Prostate gland (tissue), 2 donors: ENCODE results near the gene LIMCH1. TPM values are rescaled to one million over a fixed set of nuclear protein-coding genes. Genes with fewer than 3 reads are reported as not detected.

Experiments
- DNase-seq: peaks from one replicate; pipeline ENCODE4 v3.0.0-alpha.2; 2019; ENCODE audit warnings: low spot score
- H3K27ac ChIP-seq, 2 donors: fragments of 200-600 bp; sonication (generic); 2 replicates each; pipeline ENCODE4 v1.5.1; 2017 to 2019
- H3K27me3 ChIP-seq: fragments of 200-600 bp; sonication (generic); replicated peaks from 2 replicates; pipeline ENCODE4 v1.5.1; 2019; ENCODE audit not compliant: insufficient read depth
- H3K36me3 ChIP-seq, 2 donors: fragments of 200-600 bp; sonication (generic); 1 replicate in 1 of 2; 2 replicates in 1 of 2; pipeline versions ENCODE4 v1.5.1 to v1.8.1; 2017 to 2019
- H3K4me1 ChIP-seq: fragments of 200-600 bp; sonication (generic); replicated peaks from 2 replicates; pipeline ENCODE4 v1.5.1; 2019
- H3K4me3 ChIP-seq, 2 donors: fragments of 200-600 bp; sonication (generic); 2 replicates each; pipeline ENCODE4 v1.5.1; 2017 to 2019
- H3K9me3 ChIP-seq: fragments of 200-600 bp; sonication (generic); 2 replicates; pipeline ENCODE4 v1.5.1; 2017
- CTCF ChIP-seq, 4 experiments: fragments of 200-600 bp in 2 of 4; fragments of 450-650 bp in 2 of 4; sonication (generic) in 2 of 4; IDR thresholded peaks; 1 replicate in 3 of 4; 2 replicates in 1 of 4; pipeline ENCODE4 v1.5.1; 2016 to 2019; ENCODE audit warnings: antibody characterized with exemption in 4 of 4, mild to moderate bottlenecking in 2 of 4, moderate library complexity in 2 of 4
- POLR2A ChIP-seq: fragments of 450-650 bp; IDR thresholded peaks from one replicate; pipeline ENCODE4 v1.6.1; 2016; ENCODE audit warnings: antibody characterized with exemption, mild to moderate bottlenecking
- POLR2AphosphoS5 ChIP-seq: sonication (generic); formaldehyde crosslinking; IDR thresholded peaks from one replicate; pipeline ENCODE4 v1.6.1; 2017; ENCODE audit warnings: antibody characterized with exemption
- WGBS: methylation state at CpG from one replicate; pipeline ENCODE4 v1.1.5; 2018; 5-methylcytosine and 5-hydroxymethylcytosine counted together
- intact Hi-C: fragments of 100-400 bp; cut with DNase I; formaldehyde crosslinking; loops from one replicate; pipeline ENCODE4 v1.14.2; 2022
- total RNA-seq, 2 donors: library from RNA; depleted of rRNA; stranded (reverse); fragments of >200 nt; gene quantifications; one replicate each; pipeline ENCODE4 v1.1.0, GENCODE V29; 2016

LIMCH1 gene
- total RNA-seq, 2 donors from 2014 or later: 62.8 to 102 TPM

- Histone ChIP-seq H3K4me1 (no peaks in the 10 kb centered on the region), H3K27me3 (no peaks in the 10 kb centered on the region), H3K27ac (no peak overlapping the region), H3K9me3 (no peaks in the 10 kb centered on the region), H3K36me3 (no peaks in the 10 kb centered on the region), H3K4me3 (no peak overlapping the region)
- WGBS: 86% methylated on average over 1 of the region's 1 CpG
- intact Hi-C loops: no loop called here
- DNase-seq: no peak
- TF ChIP-seq CTCF (IDR thresholded peaks at IDR 0.05) (no peak), POLR2A (no peak), POLR2AphosphoS5 (no peak)
These were observed 25.8 kb upstream of the LIMCH1 start for GRCh38 chr4:41512136-41512535.

- intact Hi-C loops: no loop called here
- H3K27ac ChIP-seq: no peak overlapping the region
- no peaks in the 10 kb centered on the region for H3K4me1 ChIP-seq
- no peak for TF ChIP-seq POLR2AphosphoS5
- no peak for TF ChIP-seq CTCF (IDR thresholded peaks at IDR 0.05)
- TF ChIP-seq POLR2A: no peak
- H3K9me3 ChIP-seq: no peaks in the 10 kb centered on the region
- no peaks in the 10 kb centered on the region for H3K36me3 ChIP-seq
- no peaks in the 10 kb centered on the region for H3K27me3 ChIP-seq
- H3K4me3 ChIP-seq: no peak overlapping the region
- DNase-seq: no peak
These were observed 25.4 kb upstream of the LIMCH1 start for GRCh38 chr4:41512596-41512995.

- TF ChIP-seq CTCF (IDR thresholded peaks at IDR 0.05) (no peak), POLR2AphosphoS5 (no peak), POLR2A (no peak)
These were observed 23.8 kb upstream of the LIMCH1 start for GRCh38 chr4:41514169-41514568.

GRCh38 chr4:41514766-41515481 lies 23.0 kb upstream of the LIMCH1 start:
- TF ChIP-seq POLR2A (no peak), POLR2AphosphoS5 (no peak), CTCF (IDR thresholded peaks at IDR 0.05) (no peak)
- 93% methylated on average over 14 of the region's 14 CpGs for WGBS
- H3K27ac ChIP-seq: no peak overlapping the region

More at GRCh38 chr4:41514169-41514568, 23.8 kb upstream of the LIMCH1 start:
- intact Hi-C loops: no loop called here
- Histone ChIP-seq H3K27me3 (no peaks in the 10 kb centered on the region), H3K4me3 (no peak overlapping the region), H3K4me1 (no peaks in the 10 kb centered on the region), H3K27ac (no peak overlapping the region), H3K9me3 (no peaks in the 10 kb centered on the region), H3K36me3 (no peaks in the 10 kb centered on the region)
- no peak for DNase-seq
- 94% methylated on average over 1 of the region's 1 CpG for WGBS

GRCh38 chr4:41517121-41517520 lies 20.8 kb upstream of the LIMCH1 start:
- no peak overlapping the region for H3K27ac ChIP-seq
- H3K4me3 ChIP-seq: no peak overlapping the region
- no peaks in the 10 kb centered on the region for H3K4me1 ChIP-seq
- no peaks in the 10 kb centered on the region for H3K27me3 ChIP-seq
- no peak for DNase-seq
- WGBS: 87% methylated on average over 4 of the region's 4 CpGs
- no peaks in the 10 kb centered on the region for H3K9me3 ChIP-seq
- no peak for TF ChIP-seq POLR2A
- no peak for TF ChIP-seq CTCF (IDR thresholded peaks at IDR 0.05)
- no peak for TF ChIP-seq POLR2AphosphoS5
- H3K36me3 ChIP-seq: no peaks in the 10 kb centered on the region
- intact Hi-C loops: no loop called here

More at GRCh38 chr4:41514766-41515481, 23.0 kb upstream of the LIMCH1 start:
- H3K36me3 ChIP-seq: no peaks in the 10 kb centered on the region
- no peaks in the 10 kb centered on the region for H3K4me1 ChIP-seq
- DNase-seq: no peak
- no peaks in the 10 kb centered on the region for H3K9me3 ChIP-seq
- H3K4me3 ChIP-seq: no peak overlapping the region
- H3K27me3 ChIP-seq: no peaks in the 10 kb centered on the region
- intact Hi-C loops: no loop called here
